H1 (cell line): Measurements from ENCODE around the gene FAM161A. TPM values are rescaled to one million over a fixed set of nuclear protein-coding genes. Genes with fewer than 3 reads are reported as not detected.
A peak's percentile ranks its signal among the peaks of the same experiment; 100 is the strongest.
"Not testable (repeated sequence)": the region's sequence is repeated elsewhere in the genome, so short reads cannot be mapped to it uniquely, and the experiment has no call there.

ENCODE experiments used
- CTCF ChIA-PET: fragments of 300-600 bp; sonication (Branson Sonifier 250); formaldehyde crosslinking; loops from one replicate; lab custom pipeline; 2021; ENCODE audit not compliant: partially characterized antibody; lab: Charles Lee
- POLR2A ChIA-PET: fragments of 300-600 bp; sonication (Branson Sonifier 250); formaldehyde crosslinking; loops from one replicate; lab custom pipeline; 2021; ENCODE audit warnings: inconsistent platforms; ENCODE audit not compliant: partially characterized antibody; lab: Charles Lee
- DNase-seq, 2 experiments: peaks; one replicate each; pipeline versions ENCODE4 v3.0.0 to v3.0.0-alpha.2; 2010 to 2022; ENCODE audit warnings: low spot score in 2 of 2, low read depth in 1 of 2, mixed read lengths in 1 of 2
- FAIRE-seq: peaks from 2 replicates; lab custom pipeline; 2011; peaks lifted over from hg19 to GRCh38; lab: Jason Lieb, UNC
- H2AFZ ChIP-seq: 2 replicates; pipeline ENCODE4 v1.8.1; 2012; ENCODE audit warnings: low read length, inconsistent platforms
- H2AK5ac ChIP-seq: 2 replicates; pipeline ENCODE4 v1.6.1; 2013; ENCODE audit warnings: low read depth, low read length
- H2BK120ac ChIP-seq: replicated peaks from 2 replicates; pipeline ENCODE3; 2013; ENCODE audit warnings: low read depth, low read length, inconsistent platforms
- H2BK12ac ChIP-seq: 2 replicates; pipeline ENCODE4 v1.6.1; 2013; ENCODE audit warnings: low read depth, low read length
- H2BK15ac ChIP-seq: 2 replicates; pipeline ENCODE4 v1.6.1; 2013; ENCODE audit warnings: low read length
- H2BK20ac ChIP-seq: 2 replicates; pipeline ENCODE4 v1.6.1; 2013; ENCODE audit warnings: low read length
- H2BK5ac ChIP-seq: 2 replicates; pipeline ENCODE4 v1.6.1; 2013; ENCODE audit warnings: low read depth, low read length
- H3K14ac ChIP-seq: 2 replicates; pipeline ENCODE4 v1.6.1; 2013; ENCODE audit warnings: inconsistent platforms; ENCODE audit not compliant: insufficient read length
- H3K18ac ChIP-seq: 2 replicates; pipeline ENCODE4 v1.6.1; 2013; ENCODE audit warnings: low read length; ENCODE audit errors: extremely low read depth
- H3K23ac ChIP-seq: 2 replicates; pipeline ENCODE4 v1.6.1; 2013; ENCODE audit warnings: inconsistent platforms; ENCODE audit not compliant: insufficient read length
- H3K23me2 ChIP-seq: 2 replicates; pipeline ENCODE4 v1.6.1; 2013; ENCODE audit warnings: low read depth, low read length
- H3K27ac ChIP-seq: 2 replicates; pipeline ENCODE4 v1.6.1; 2011; ENCODE audit warnings: low read depth, low read length, inconsistent platforms
- H3K27me3 ChIP-seq, 4 experiments: replicated peaks in 1 of 4; 1 replicate in 1 of 4; 2 replicates in 3 of 4; pipeline versions ENCODE4 v1.6.1 to v1.8.1; 2011 to 2013; ENCODE audit warnings: low read length in 3 of 4, mild to moderate bottlenecking in 3 of 4, inconsistent platforms in 2 of 4, mixed read lengths in 2 of 4, moderate library complexity in 1 of 4; ENCODE audit not compliant: control insufficient read depth in 3 of 4, insufficient read depth in 3 of 4; ENCODE audit errors: extremely low read depth in 1 of 4
- H3K36me3 ChIP-seq, 4 experiments: 2 replicates each; pipeline versions ENCODE4 v1.6.1 to v1.8.1; 2011 to 2013; ENCODE audit warnings: mild to moderate bottlenecking in 4 of 4, low read length in 3 of 4, moderate library complexity in 2 of 4, control low read depth in 1 of 4, inconsistent platforms in 1 of 4; ENCODE audit not compliant: insufficient read depth in 4 of 4, control insufficient read depth in 2 of 4
- H3K4ac ChIP-seq: replicated peaks from 2 replicates; pipeline ENCODE3; 2013; ENCODE audit warnings: low read length, low read depth, mixed read lengths, inconsistent platforms; ENCODE audit not compliant: insufficient read length
- H3K4me1 ChIP-seq, 4 experiments: replicated peaks in 1 of 4; 1 replicate in 1 of 4; 2 replicates in 3 of 4; pipeline versions ENCODE4 v1.6.1 to v1.8.1; 2011 to 2013; ENCODE audit warnings: low read length in 3 of 4, inconsistent platforms in 2 of 4, mixed read lengths in 1 of 4; ENCODE audit not compliant: insufficient read depth in 4 of 4, control insufficient read depth in 3 of 4
- H3K4me2 ChIP-seq, 2 experiments: 2 replicates each; pipeline versions ENCODE4 v1.6.1 to v1.8.1; 2011 to 2013; ENCODE audit warnings: low read depth in 2 of 2, low read length in 2 of 2, control low read depth in 1 of 2, inconsistent platforms in 1 of 2, mild to moderate bottlenecking in 1 of 2; ENCODE audit not compliant: insufficient read depth in 1 of 2
- H3K4me3 ChIP-seq, 4 experiments: fragments of 200-600, 300-600 bp in 1 of 4; sonication (generic), shearing (Covaris generic), sonication (Bioruptor Twin) in 1 of 4; 2 replicates each; pipeline versions ENCODE4 v1.5.1 to v1.8.1; 2011 to 2016; ENCODE audit warnings: low read length in 4 of 4, low read depth in 3 of 4, control low read depth in 2 of 4, inconsistent platforms in 2 of 4, mild to moderate bottlenecking in 2 of 4, mixed read lengths in 1 of 4, moderate library complexity in 1 of 4; ENCODE audit not compliant: insufficient read depth in 2 of 4; ENCODE audit errors: extremely low read depth in 1 of 4
- H3K56ac ChIP-seq: replicated peaks from 2 replicates; pipeline ENCODE3; 2013; ENCODE audit warnings: low read depth, mild to moderate bottlenecking, mixed read lengths, low read length, inconsistent platforms; ENCODE audit not compliant: insufficient read length
- H3K79me1 ChIP-seq: 2 replicates; pipeline ENCODE4 v1.6.1; 2013; ENCODE audit warnings: low read depth, low read length, control low read depth
- H3K79me2 ChIP-seq, 2 experiments: 2 replicates each; pipeline versions ENCODE4 v1.6.1 to v1.8.1; 2012 to 2013; ENCODE audit warnings: low read length in 2 of 2, mild to moderate bottlenecking in 2 of 2, inconsistent platforms in 1 of 2; ENCODE audit not compliant: insufficient read depth in 2 of 2, control insufficient read depth in 1 of 2
- H3K9ac ChIP-seq, 4 experiments: replicated peaks in 1 of 4; 1 replicate in 1 of 4; 2 replicates in 3 of 4; pipeline versions ENCODE4 v1.6.1 to v1.8.1; 2011 to 2013; ENCODE audit warnings: low read depth in 3 of 4, low read length in 3 of 4, control low read depth in 2 of 4, mild to moderate bottlenecking in 2 of 4, moderate library complexity in 2 of 4, inconsistent platforms in 1 of 4; ENCODE audit errors: extremely low read depth in 1 of 4
- H3K9me3 ChIP-seq, 2 experiments: 2 replicates each; pipeline versions ENCODE4 v1.6.1 to v1.8.1; 2012 to 2013; ENCODE audit warnings: mild to moderate bottlenecking in 2 of 2, moderate library complexity in 2 of 2, control low read depth in 1 of 2, inconsistent platforms in 1 of 2, low read depth in 1 of 2, low read length in 1 of 2, mixed read lengths in 1 of 2; ENCODE audit not compliant: insufficient read depth in 2 of 2
- H4K20me1 ChIP-seq, 2 experiments: replicated peaks in 1 of 2; 2 replicates each; pipeline versions ENCODE3 to v1.8.1; 2011 to 2013; ENCODE audit warnings: inconsistent platforms in 2 of 2, low read length in 2 of 2, mild to moderate bottlenecking in 1 of 2; ENCODE audit not compliant: insufficient read depth in 2 of 2, control insufficient read depth in 1 of 2
- H4K5ac ChIP-seq: 2 replicates; pipeline ENCODE4 v1.6.1; 2013; ENCODE audit warnings: low read length, low read depth, mixed read lengths, inconsistent platforms; ENCODE audit not compliant: insufficient read length
- H4K8ac ChIP-seq: 2 replicates; pipeline ENCODE4 v1.8.0; 2013; ENCODE audit warnings: mild to moderate bottlenecking, moderate library complexity, low read length, inconsistent platforms; ENCODE audit not compliant: insufficient read depth; ENCODE audit errors: extremely low read depth
- H4K91ac ChIP-seq: replicated peaks from 2 replicates; pipeline ENCODE3; 2013; ENCODE audit warnings: low read length, mixed read lengths, inconsistent platforms; ENCODE audit not compliant: insufficient read length
- CHD2 ChIP-seq: IDR thresholded peaks from 2 replicates; pipeline ENCODE4 v1.6.1; 2012; ENCODE audit warnings: low read length, improper control_type of control experiment
- RBBP5 ChIP-seq: IDR thresholded peaks from 2 replicates; pipeline ENCODE4 v1.7.1; 2012; ENCODE audit warnings: low read depth, mild to moderate bottlenecking, inconsistent platforms, low read length, moderate library complexity, borderline replicate concordance
- WGBS, 2 experiments: shearing (Covaris generic) in 1 of 2; methylation state at CpG; one replicate each; pipeline versions ENCODE4 v1.1.6 to v1.1.7; 2013 to 2015; ENCODE audit warnings: low lambda C conversion rate in 2 of 2, mixed read lengths in 2 of 2, inconsistent platforms in 1 of 2, low coverage in 1 of 2, missing lambda C conversion rate in 1 of 2; ENCODE audit not compliant: insufficient replicate concordance in 2 of 2, insufficient coverage in 1 of 2, insufficient read length in 1 of 2; ENCODE audit errors: extremely low coverage in 1 of 2, missing lambda C conversion rate in 1 of 2; 5-methylcytosine and 5-hydroxymethylcytosine counted together
- polyA plus RNA-seq, 7 experiments: library from polyadenylated mRNA; depleted of rRNA in 3 of 7; stranded (reverse) in 5 of 7; unstranded in 2 of 7; fragments of >200 nt in 5 of 7; fragments of 200-250 nt in 2 of 7; gene quantifications; 1 replicate in 5 of 7; 2 replicates in 1 of 7; 4 replicates in 1 of 7; pipeline versions ENCODE4 v1.2.1 to v1.2.3, GENCODE V29; 2011 to 2013; ENCODE audit warnings: missing spikeins in 2 of 7, mixed read lengths in 2 of 7
- total RNA-seq: library from RNA; stranded (reverse); fragmentation: NEBNext Ultra II Directional; extraction: Animal tissue kit (Norgen Biotek cat#: 25700); gene quantifications from 2 replicates; pipeline ENCODE4 v1.2.1, GENCODE V29; 2021

FAM161A gene
- total and polyA plus RNA-seq, 2 of the 8 experiments (the other 6 are each of a cell fraction or from before 2014, with no cell fraction given) = 1.6 to 9.7 TPM

GRCh38 chr2:61811821-61812220 lies 42.0 kb downstream of the FAM161A start (continued):
- TF ChIP-seq RBBP5 (no peak), CHD2 (no peak)

DNA sequence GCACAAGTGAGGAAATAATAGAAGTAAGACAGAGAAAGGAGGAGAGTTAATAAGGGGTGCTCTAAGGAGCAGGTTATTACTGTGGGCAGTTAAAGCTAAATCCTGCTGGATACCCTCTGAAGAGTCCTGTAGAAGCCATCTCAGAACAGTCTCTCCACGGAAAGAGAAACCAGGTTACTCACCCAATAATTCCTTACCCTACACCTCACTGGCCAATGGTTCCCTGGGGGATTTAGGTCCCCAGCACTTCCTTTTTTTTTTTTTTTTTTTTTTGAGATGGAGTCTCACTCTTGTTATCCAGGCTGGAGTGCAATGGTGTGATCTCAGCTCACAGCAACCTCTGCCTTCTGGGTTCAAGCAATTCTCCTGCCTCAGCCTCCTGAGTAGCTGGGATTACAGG lies 43.7 kb downstream of the FAM161A start:
- H3K18ac ChIP-seq, CTCF ChIA-PET: not testable (repeated sequence)

More for the DNA sequence above, 43.7 kb downstream of the FAM161A start:
- H2BK5ac ChIP-seq, FAIRE-seq, H3K79me1 ChIP-seq, H2BK12ac ChIP-seq, H3K4ac ChIP-seq, H2BK20ac ChIP-seq, H3K27me3 ChIP-seq, H3K23me2 ChIP-seq, H2BK120ac ChIP-seq, H4K8ac ChIP-seq, H3K14ac ChIP-seq, H3K4me2 ChIP-seq, H3K9ac ChIP-seq, H3K56ac ChIP-seq, POLR2A ChIA-PET, H4K20me1 ChIP-seq, H2AFZ ChIP-seq, H2BK15ac ChIP-seq, H3K9me3 ChIP-seq, H3K23ac ChIP-seq, H3K36me3 ChIP-seq, H3K4me3 ChIP-seq, H3K79me2 ChIP-seq, H4K91ac ChIP-seq, H4K5ac ChIP-seq, H3K4me1 ChIP-seq, H3K27ac ChIP-seq: not testable (repeated sequence)
- peak in 1 of 2 experiments; percentile 0 for DNase-seq
- H2AK5ac ChIP-seq = 0 out of 2 replicates have a peak overlapping the region, but pooled peaks have one; percentile 53
- 69% methylated on average over 1 of the region's 1 CpG; no CpG with 5 or more reads in 1 of the 2 experiments for WGBS, 2 experiments
